ENCODE measurements around the gene CDH4. TPM values are rescaled to one million over a fixed set of nuclear protein-coding genes. Genes with fewer than 3 reads are reported as not detected.

The CDH4 gene
- total RNA-seq, 1 experiment from 2014 or later = 5.3 TPM

GRCh38 chr20:61289166-61289565, 37.1 kb downstream of the CDH4 start (continued):
- TF ChIP-seq ZBTB21 (CRISPR knock-in tag; IDR thresholded peaks at IDR 0.05; ENCODE audit: borderline replicate concordance) (no peak), HMGA2 (CRISPR knock-in tag; IDR thresholded peaks at IDR 0.05) (no peak), SMAD4 (CRISPR knock-in tag; IDR thresholded peaks at IDR 0.05) (no peak), USF1 (CRISPR knock-in tag; IDR thresholded peaks at IDR 0.05) (no peak), FOXK1 (CRISPR knock-in tag; IDR thresholded peaks at IDR 0.05) (no peak)

- POLR2A ChIA-PET = no interaction called here
- H3K4me3 Mint-ChIP-seq = no peak overlapping the region
- H3K4me1 Mint-ChIP-seq = peaks cover 5% of the 10 kb centered on the region
- H3K27ac Mint-ChIP-seq = no peak overlapping the region
- DNase-seq (ENCODE audit: low spot score) (no peak), ATAC-seq (no peak)
- peaks cover 3% of the 10 kb centered on the region; the same call in 1 of the 2 replicates for H3K36me3 Mint-ChIP-seq
- H3K27me3 Mint-ChIP-seq (ENCODE audit: low read depth) = peaks cover 23% of the 10 kb centered on the region
- TF ChIP-seq ERG (CRISPR knock-in tag; IDR thresholded peaks at IDR 0.05) (no peak), ETV6 (CRISPR knock-in tag; IDR thresholded peaks at IDR 0.05) (no peak)
- peaks cover 8% of the 10 kb centered on the region for H3K9me3 Mint-ChIP-seq
- CTCF ChIA-PET = no interaction called here
Measured at GRCh38 chr20:61290721-61291120, 38.7 kb downstream of the CDH4 start.

- ATAC-seq (no peak), DNase-seq (ENCODE audit: low spot score) (no peak)
- Mint-ChIP-seq H3K9me3 (peaks cover 8% of the 10 kb centered on the region), H3K36me3 (peaks cover 3% of the 10 kb centered on the region; the same call in 1 of the 2 replicates), H3K27me3 (ENCODE audit: low read depth) (peaks cover 23% of the 10 kb centered on the region), H3K4me1 (peaks cover 9% of the 10 kb centered on the region), H3K27ac (no peak overlapping the region), H3K4me3 (no peak overlapping the region)
- POLR2A ChIA-PET = no interaction called here
- CTCF ChIA-PET = no interaction called here
- TF ChIP-seq CTCF (IDR thresholded peaks at IDR 0.05) (no peak), ZBTB43 (CRISPR knock-in tag; IDR thresholded peaks at IDR 0.05) (no peak), EMX1 (CRISPR knock-in tag; IDR thresholded peaks at IDR 0.05) (no peak), ZMAT4 (CRISPR knock-in tag; IDR thresholded peaks at IDR 0.05) (no peak), FOXK1 (CRISPR knock-in tag; IDR thresholded peaks at IDR 0.05) (no peak), NR3C1 (CRISPR knock-in tag; conservative IDR thresholded peaks at IDR 0.05; ENCODE audit: low read depth) (no peak), NFATC4 (CRISPR knock-in tag; IDR thresholded peaks at IDR 0.05) (no peak), ZNF532 (CRISPR knock-in tag; IDR thresholded peaks at IDR 0.05; ENCODE audit: borderline replicate concordance) (no peak)
Measured at GRCh38 chr20:61291166-61291829, 39.2 kb downstream of the CDH4 start.
